ENCODE results near the gene UPK1B.

DNA sequence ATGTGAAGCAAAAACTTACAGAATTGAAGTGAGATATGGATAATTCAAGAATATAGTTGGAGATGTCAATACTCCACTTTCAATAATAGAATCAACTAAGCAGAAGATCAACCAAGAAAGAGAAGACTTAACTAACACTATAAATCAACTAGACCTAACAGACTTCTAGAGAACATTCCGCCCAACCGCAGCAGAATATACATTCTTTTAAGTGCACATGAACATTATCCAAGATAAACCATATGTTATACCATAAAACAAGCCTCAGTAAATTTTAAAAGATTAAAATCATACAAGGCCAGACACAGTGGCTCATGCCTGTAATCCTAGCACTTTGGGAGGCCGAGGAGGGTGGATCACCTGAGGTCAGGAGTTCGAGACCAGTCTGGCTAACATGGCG, 32.9 kb upstream of the UPK1B start:
- TF ChIP-seq, protein P1, sequence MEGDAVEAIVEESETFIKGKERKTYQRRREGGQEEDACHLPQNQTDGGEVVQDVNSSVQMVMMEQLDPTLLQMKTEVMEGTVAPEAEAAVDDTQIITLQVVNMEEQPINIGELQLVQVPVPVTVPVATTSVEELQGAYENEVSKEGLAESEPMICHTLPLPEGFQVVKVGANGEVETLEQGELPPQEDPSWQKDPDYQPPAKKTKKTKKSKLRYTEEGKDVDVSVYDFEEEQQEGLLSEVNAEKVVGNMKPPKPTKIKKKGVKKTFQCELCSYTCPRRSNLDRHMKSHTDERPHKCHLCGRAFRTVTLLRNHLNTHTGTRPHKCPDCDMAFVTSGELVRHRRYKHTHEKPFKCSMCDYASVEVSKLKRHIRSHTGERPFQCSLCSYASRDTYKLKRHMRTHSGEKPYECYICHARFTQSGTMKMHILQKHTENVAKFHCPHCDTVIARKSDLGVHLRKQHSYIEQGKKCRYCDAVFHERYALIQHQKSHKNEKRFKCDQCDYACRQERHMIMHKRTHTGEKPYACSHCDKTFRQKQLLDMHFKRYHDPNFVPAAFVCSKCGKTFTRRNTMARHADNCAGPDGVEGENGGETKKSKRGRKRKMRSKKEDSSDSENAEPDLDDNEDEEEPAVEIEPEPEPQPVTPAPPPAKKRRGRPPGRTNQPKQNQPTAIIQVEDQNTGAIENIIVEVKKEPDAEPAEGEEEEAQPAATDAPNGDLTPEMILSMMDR (IDR thresholded peaks at IDR 0.05; ENCODE audit: low read depth, low read length, missing input control): no peak
- TF ChIP-seq EGR1 (IDR thresholded peaks at IDR 0.05; ENCODE audit: low read depth in 2 of 2): no peak
- TF ChIP-seq SP1 (IDR thresholded peaks at IDR 0.05): no peak
- no peak for TF ChIP-seq TAF1 (conservative IDR thresholded peaks at IDR 0.05)
- TF ChIP-seq NR2F2 (IDR thresholded peaks at IDR 0.05): no peak
